DMS 273 treated with DMSO at 0.1 percent for 48 hours (cell line): ENCODE data around the gene CCDC91.
"Not testable (repeated sequence)": the region's sequence is repeated elsewhere in the genome, so short reads cannot be mapped to it uniquely, and the experiment has no call there.

Experiments used
- DNase-seq: peaks from one replicate; lab custom pipeline; 2025; lab: John Stamatoyannopoulos, UW

Gene CCDC91

GRCh38 chr12:28457785-28458184 lies 267.5 kb downstream of the CCDC91 start:
- no peak for DNase-seq

DNA sequence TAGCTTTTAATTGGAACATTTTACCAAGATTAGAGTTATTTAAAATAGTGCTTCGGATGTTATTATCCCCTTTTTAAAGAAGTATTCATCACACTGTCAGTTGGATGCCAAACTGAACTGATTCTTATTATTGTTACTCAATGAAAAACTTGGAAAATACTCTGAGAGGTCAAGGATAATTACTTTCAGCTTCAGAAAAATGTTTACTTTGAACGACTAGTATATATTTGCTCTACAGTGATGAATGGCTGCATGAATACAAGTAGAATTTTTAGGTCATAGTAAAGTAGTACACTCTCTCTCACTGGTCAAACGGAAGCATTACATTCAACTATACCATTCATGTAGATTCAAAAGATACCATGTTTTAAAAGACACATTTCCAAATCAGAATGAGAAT lies 269.2 kb downstream of the CCDC91 start:
- DNase-seq = no peak

- DNase-seq = no peak
Measured at GRCh38 chr12:28460420-28461130, 270.3 kb downstream of the CCDC91 start.

- no peak for DNase-seq
Measured at GRCh38 chr12:28463396-28463795, 273.1 kb downstream of the CCDC91 start.

- not testable (repeated sequence) for DNase-seq
Measured at GRCh38 chr12:28471762-28472161, 281.5 kb downstream of the CCDC91 start.

GRCh38 chr12:28476206-28476605 lies 285.9 kb downstream of the CCDC91 start:
- not testable (repeated sequence) for DNase-seq

GRCh38 chr12:28479097-28479496 lies 288.8 kb downstream of the CCDC91 start:
- DNase-seq = not testable (repeated sequence)

DNA sequence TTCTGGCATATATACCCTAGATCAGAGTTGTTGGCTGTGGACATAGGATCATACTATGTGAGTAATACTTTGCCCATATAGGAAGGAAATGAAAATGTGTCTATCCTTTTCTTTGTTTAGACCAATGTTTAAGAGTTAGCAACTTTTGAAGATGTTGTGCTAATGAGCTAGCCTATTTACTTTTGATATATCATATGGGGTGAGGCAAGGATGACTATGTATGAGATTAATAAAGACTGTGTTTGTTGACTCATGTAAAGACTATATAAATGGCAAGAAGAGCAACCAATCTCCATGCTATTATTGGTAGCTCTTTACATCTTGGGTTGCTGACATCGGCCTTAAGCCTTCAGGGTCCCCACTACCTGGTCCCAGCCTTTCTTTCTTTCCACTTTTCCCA lies 289.4 kb downstream of the CCDC91 start:
- no peak for DNase-seq

DNA sequence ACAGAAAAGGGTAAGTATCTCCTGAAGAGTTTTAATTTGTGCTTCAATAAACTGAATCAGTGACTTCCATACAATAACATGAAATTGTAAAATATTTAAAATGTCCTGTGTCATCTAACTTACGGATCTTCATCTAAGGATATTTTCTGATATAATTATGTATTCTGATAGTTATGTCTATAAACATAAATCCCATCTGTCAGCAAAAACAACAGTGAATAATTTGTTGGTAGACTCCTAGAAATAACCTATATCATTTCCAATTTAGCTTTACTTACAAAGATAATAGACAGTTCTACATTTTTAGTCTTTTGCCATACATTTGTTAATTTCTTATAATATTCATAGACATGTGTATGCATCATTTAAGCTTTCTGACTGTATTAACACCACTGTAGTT lies 293.9 kb downstream of the CCDC91 start:
- no peak for DNase-seq

- no peak for DNase-seq
Measured at GRCh38 chr12:28486521-28486920, 296.3 kb downstream of the CCDC91 start.

- DNase-seq = no peak
Measured at GRCh38 chr12:28489246-28489645, 299.0 kb downstream of the CCDC91 start.

GRCh38 chr12:28497889-28498411 lies 307.7 kb downstream of the CCDC91 start:
- DNase-seq = no peak

DNA sequence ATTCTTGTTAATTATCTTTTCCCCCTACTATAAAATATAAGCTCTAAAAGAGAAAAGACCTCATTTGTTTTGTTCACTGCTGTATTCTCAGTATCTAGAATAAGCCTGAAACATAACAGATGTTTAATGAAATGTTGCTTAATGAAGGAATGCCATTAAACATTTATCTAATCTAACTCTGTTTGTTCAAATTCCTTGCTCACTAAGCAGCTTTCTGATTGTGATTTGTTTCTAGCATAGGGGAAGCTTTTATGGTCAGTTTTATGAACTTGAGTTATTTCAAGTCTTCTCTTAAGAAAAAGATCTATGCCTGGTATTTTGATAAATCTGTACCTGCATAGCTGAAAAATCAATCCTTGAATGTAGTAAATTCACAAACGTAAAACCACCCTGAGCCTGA lies 308.6 kb downstream of the CCDC91 start:
- no peak for DNase-seq

DNA sequence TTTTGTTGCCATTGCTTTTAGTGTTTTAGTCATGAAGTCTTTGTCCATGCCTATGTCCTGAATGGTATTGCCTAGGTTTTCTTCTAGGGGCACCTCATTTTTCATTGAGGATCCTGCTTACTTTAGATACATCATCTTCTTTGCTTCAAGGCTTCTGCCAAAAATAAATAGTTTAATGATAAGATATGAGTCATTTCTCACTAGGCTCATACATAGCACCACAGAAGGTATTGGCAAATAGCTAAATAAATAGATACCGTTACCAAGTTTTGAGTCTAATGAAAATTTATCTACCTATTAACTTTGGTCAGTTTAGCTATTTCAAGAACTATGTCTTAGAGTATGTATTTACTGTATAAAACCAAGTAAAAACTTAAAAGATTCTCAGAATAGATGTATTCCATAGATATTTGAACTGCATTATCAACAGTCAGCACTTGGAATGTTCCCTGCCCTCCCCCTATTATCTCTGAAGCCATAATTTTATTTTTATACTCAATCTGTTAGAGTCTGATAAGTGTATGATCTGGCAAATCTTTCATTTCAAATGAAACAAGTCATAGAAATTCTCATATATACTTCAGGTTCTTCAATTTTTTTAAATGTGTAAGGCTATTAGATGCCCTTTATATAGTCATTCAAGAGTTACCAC lies 310.2 kb downstream of the CCDC91 start:
- DNase-seq = no peak

DNA sequence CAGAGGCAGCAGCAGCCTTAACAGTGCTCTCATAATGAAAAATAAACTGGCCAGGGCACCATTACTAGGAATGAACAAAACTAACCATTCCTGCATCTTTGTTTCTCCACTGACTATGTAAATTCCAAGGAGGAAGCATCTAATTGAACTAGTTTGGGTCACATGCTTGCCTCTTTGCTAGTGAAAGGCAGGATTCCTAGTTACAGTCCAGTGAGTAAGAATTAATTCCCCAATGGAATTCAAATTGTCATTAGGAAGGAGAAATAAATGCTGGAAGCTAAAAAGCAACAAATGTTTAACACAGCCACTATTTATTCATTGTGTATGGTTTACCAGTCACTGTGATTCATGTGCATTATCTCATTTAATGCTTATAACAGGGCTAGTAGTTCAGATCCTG lies 316.0 kb downstream of the CCDC91 start:
- DNase-seq = no peak

DNA sequence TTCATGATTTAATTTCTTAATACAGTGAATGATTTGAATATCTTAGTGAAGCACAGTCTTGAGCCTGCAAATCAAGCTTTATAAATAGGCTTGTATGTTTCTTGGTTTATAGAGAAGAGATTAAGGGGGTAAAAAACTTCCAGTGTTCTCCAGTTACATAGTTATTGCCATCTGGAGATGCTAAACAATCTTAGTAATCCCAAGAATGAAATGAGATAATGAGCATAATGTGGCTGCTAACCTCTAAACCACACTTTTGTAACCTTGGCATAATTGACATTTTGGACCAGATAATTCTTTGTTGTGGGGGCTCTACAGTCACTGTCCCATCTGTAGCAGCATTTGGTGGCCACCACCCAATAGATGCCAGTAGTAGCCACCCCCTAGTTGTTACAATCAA lies 316.8 kb downstream of the CCDC91 start:
- DNase-seq = no peak

- DNase-seq = no peak
Measured at GRCh38 chr12:28507867-28508266, 317.6 kb downstream of the CCDC91 start.

GRCh38 chr12:28512406-28512805 lies 322.1 kb downstream of the CCDC91 start:
- no peak for DNase-seq

DNA sequence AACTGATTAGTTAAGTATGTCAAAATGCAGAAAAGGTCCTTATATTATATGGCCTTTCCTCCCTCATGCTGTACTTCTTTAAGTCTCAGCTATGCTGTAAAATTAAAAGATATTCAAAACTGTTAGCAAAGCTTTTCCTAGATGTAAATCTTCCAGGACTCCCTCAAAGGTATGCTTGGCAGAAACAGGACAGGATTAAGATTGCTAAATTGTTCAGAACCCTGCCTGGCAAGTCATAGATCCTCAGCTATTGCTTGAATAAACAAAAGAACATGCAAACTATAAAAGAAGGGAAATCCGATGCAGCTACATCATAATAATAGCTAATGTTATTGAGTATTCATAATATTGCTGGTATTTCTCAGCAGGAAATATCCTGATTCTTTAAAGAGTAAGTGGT lies 322.6 kb downstream of the CCDC91 start:
- no peak for DNase-seq

DNA sequence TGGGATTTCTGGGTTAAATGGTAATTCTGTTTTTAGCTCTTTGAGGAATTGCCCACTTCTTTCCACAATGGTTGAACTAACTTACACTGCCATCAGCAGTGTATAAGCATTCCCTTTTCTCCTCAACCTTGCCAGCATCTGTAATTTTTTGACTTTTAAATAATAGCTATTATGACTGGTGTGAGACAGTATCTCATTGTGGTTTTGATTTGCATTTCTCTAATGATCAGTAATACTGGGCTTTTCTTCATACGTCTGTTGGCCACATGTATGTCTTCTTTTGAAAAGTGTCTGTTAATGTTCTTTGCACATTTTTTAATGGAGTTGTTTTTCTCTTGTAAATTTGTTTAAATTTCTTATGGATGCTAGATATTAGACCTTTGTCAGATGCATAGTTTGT lies 323.7 kb downstream of the CCDC91 start:
- no peak for DNase-seq

DNA sequence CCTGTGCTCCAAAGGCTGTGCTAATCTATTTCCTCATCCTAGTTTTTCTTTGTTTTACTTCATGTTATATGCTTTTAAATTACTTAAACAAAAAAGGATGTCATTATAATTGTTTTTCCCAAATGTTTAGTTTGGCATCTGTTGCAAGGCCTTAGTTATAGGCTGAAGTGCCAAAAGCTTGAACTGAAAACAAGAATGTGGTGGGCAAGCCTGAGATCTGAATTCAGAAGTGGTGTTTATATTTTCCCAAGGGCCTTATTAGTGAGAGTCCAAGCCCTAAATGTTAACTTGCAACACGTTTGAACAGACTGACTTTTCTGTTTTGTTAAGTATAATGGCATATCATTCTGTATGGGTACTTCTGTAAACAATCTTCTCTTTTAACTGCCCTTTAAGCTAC lies 326.8 kb downstream of the CCDC91 start:
- no peak for DNase-seq

DNA sequence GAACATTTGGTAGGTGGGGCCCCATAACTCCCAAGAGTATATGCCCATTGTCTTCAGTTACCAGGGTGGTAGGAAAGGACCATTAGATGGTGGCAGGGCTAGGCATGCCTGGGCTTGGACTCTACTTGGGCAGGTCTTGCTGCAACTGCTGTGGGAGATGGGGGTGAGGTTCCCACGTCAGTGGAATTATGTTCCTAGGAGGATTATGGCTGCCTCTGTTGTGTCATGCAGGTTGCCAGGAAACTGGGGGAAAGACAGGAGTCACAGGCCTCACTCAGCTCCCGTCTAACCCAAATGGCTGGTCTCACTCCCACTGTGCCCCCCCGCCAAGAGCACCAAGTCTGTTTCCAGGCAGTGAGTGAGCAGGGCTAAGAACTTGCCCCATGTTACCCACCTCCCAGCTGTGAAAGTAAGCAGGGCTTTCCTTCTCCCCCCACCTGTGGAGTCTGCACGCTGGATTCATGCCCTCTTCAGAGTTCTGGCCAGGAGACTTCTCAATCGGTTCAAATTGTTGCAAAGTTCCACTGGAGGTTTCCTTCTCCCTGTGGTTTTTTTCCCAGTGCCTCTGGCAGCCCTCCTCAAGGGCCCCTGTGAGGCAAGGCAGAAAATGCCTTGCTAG lies 337.5 kb downstream of the CCDC91 start:
- DNase-seq = no peak

DNA sequence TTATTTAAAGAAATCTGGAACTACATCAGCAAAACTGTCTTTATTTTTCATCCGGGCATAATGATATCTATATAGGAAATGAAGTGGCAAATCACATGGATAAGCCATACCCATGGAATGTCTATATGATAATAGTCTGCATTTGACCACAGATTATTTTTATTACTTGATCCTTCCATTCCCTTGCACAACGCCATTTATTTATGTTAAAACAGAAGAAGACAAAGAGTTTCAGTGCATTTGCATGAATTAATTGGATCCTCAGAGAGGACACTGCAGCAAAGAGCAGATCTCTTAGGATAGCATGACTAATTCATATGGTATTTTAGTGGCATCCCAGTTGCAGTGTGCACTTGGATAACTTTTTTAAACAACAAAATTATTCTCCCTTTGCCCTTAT lies 345.0 kb downstream of the CCDC91 start:
- no peak for DNase-seq
